ENCODE measurements around the gene CYP2C19. TPM values are rescaled to one million over a fixed set of nuclear protein-coding genes. Genes with fewer than 3 reads are reported as not detected.

Gene CYP2C19
- total RNA-seq, result not detected
- not detected for polyA plus RNA-seq

DNA sequence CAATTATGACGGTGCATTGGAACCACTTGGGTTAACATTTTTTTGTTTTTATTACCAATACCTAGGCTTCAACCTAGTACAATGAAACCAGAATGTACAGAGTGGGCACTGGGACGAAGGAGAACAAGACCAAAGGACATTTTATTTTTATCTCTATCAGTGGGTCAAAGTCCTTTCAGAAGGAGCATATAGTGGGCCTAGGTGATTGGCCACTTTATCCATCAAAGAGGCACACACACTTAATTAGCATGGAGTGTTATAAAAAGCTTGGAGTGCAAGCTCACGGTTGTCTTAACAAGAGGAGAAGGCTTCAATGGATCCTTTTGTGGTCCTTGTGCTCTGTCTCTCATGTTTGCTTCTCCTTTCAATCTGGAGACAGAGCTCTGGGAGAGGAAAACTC, at the start of gene CYP2C19:
CYP2C19 (plus strand) TSS at position 289 of the 400 bp plus-strand sequence; CDS start at position 314, 25 bp downstream.
- H3K4me3 ChIP-seq (ENCODE audit: low read depth, low read length), result no peak within 1 kb of the TSS
- no peaks in the 10 kb centered on the region for H3K4me1 Mint-ChIP-seq
- no peaks in the 10 kb centered on the region for H3K36me3 ChIP-seq (ENCODE audit: control insufficient read depth, insufficient read depth, low read length)
- no peak within 1 kb of the TSS for H3K27ac Mint-ChIP-seq
- no peaks in the 10 kb centered on the region for H3K27me3 Mint-ChIP-seq
- no peak within 1 kb of the TSS for H3K4me3 Mint-ChIP-seq
- H3K9me3 Mint-ChIP-seq, result peaks cover 0 to 5% (median 2%) of the 10 kb centered on the region in 7 donors
- H3K36me3 Mint-ChIP-seq, result no peaks in the 10 kb centered on the region
- no peak within 1 kb of the TSS for H3K27ac ChIP-seq (ENCODE audit: insufficient read depth, low read length, poor library complexity, severe bottlenecking)
- no peaks in the 10 kb centered on the region for H3K4me1 ChIP-seq (ENCODE audit: control insufficient read depth, insufficient read depth, low read length, poor library complexity, severe bottlenecking)
- H3K27me3 ChIP-seq (ENCODE audit: control insufficient read depth, insufficient read depth, low read length), result no peaks in the 10 kb centered on the region
- H3K9me3 ChIP-seq (ENCODE audit: control insufficient read depth in 2 of 2, low read length in 2 of 2), result no peaks in the 10 kb centered on the region
- DNase-seq (no peak), ATAC-seq (ENCODE audit: low read depth in 2 of 2) (no peak)

DNA sequence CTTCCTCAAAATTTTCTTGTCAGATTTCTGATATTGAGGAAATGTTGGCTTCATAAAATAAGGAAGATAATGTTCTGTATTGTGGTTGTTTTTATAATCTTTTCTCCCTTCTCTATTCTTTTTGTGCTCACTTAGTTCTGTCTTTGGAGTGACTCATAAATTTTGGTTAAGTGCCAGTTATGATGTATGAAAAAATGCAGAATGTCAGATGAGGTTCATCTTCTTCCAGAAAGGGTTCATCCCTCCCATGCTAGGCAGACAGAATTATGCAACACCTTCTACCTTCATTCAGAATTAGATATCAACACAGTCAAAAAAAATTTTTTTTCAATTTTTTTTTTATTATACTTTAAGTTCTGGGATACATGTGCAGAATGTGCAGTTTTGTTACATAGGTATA, 36.6 kb upstream of the CYP2C19 start:
- H3K4me1 ChIP-seq (ENCODE audit: control insufficient read depth, insufficient read depth, low read length, poor library complexity, severe bottlenecking), result no peaks in the 10 kb centered on the region
- H3K36me3 ChIP-seq (ENCODE audit: control insufficient read depth, insufficient read depth, low read length), result no peaks in the 10 kb centered on the region
- no peaks in the 10 kb centered on the region for H3K36me3 Mint-ChIP-seq
- no peak overlapping the region for H3K27ac Mint-ChIP-seq
- no peaks in the 10 kb centered on the region for H3K27me3 ChIP-seq (ENCODE audit: control insufficient read depth, insufficient read depth, low read length)
- H3K27ac ChIP-seq (ENCODE audit: insufficient read depth, low read length, poor library complexity, severe bottlenecking), result no peak overlapping the region
- H3K4me3 ChIP-seq (ENCODE audit: low read depth, low read length), result no peak overlapping the region
- no peaks in the 10 kb centered on the region for H3K27me3 Mint-ChIP-seq
- no peaks in the 10 kb centered on the region for H3K9me3 ChIP-seq (ENCODE audit: control insufficient read depth in 2 of 2, low read length in 2 of 2)
- no peak overlapping the region for H3K4me3 Mint-ChIP-seq
- peaks cover 0 to 3% (median 0%) of the 10 kb centered on the region in 7 donors for H3K9me3 Mint-ChIP-seq
- H3K4me1 Mint-ChIP-seq, result no peaks in the 10 kb centered on the region
- ATAC-seq (ENCODE audit: low read depth in 2 of 2) (no peak), DNase-seq (no peak)

DNA sequence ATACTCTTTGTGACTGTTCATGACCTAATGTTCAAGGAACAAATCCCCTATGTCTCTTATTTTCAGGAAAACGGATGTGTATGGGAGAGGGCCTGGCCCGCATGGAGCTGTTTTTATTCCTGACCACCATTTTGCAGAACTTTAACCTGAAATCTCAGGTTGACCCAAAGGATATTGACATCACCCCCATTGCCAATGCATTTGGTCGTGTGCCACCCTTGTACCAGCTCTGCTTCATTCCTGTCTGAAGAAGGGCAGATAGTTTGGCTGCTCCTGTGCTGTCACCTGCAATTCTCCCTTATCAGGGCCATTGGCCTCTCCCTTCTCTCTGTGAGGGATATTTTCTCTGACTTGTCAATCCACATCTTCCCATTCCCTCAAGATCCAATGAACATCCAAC, 27.3 kb upstream of the CYP2C19 start:
- Histone ChIP-seq H3K27me3 (ENCODE audit: control insufficient read depth, insufficient read depth, low read length) (no peaks in the 10 kb centered on the region), H3K4me3 (ENCODE audit: low read depth, low read length) (no peak overlapping the region), H3K27ac (ENCODE audit: insufficient read depth, low read length, poor library complexity, severe bottlenecking) (no peak overlapping the region), H3K36me3 (ENCODE audit: control insufficient read depth, insufficient read depth, low read length) (no peaks in the 10 kb centered on the region), H3K9me3 (ENCODE audit: control insufficient read depth in 2 of 2, low read length in 2 of 2) (no peaks in the 10 kb centered on the region), H3K4me1 (ENCODE audit: control insufficient read depth, insufficient read depth, low read length, poor library complexity, severe bottlenecking) (no peaks in the 10 kb centered on the region)
- DNase-seq (no peak), ATAC-seq (ENCODE audit: low read depth in 2 of 2) (no peak)
- H3K27ac Mint-ChIP-seq, result no peak overlapping the region
- H3K9me3 Mint-ChIP-seq, result peaks cover 0 to 10% (median 3%) of the 10 kb centered on the region in 7 donors
- H3K4me1 Mint-ChIP-seq, result no peaks in the 10 kb centered on the region
- no peaks in the 10 kb centered on the region for H3K36me3 Mint-ChIP-seq
- H3K27me3 Mint-ChIP-seq, result no peaks in the 10 kb centered on the region
- no peak overlapping the region for H3K4me3 Mint-ChIP-seq

DNA sequence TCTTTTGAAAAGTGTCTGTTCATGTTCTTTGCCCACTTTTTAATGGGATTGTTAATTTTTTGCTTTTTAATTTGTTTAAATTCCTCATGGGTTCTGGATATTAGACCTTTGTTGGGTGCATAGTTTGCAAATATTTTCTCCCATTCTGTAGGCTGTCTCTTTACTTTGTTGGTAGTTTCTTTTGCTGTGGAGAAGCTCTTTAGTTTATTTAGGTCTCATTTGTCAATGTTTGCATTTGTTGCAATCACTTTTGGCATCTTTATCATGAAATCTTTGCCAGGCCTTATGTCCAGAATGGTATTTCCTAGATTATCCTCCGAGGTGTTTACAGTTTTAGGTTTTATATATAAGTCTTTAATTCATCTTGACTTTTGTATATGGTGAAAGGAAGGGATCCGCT, 23.9 kb upstream of the CYP2C19 start:
- Mint-ChIP-seq H3K9me3 (peaks cover 2 to 19% (median 6%) of the 10 kb centered on the region in 7 donors), H3K4me3 (no peak overlapping the region), H3K36me3 (no peaks in the 10 kb centered on the region), H3K4me1 (no peaks in the 10 kb centered on the region), H3K27ac (no peak overlapping the region), H3K27me3 (no peaks in the 10 kb centered on the region)
- no peak overlapping the region for H3K4me3 ChIP-seq (ENCODE audit: low read depth, low read length)
- no peak for ATAC-seq (ENCODE audit: low read depth in 2 of 2)
- no peak for DNase-seq
- H3K36me3 ChIP-seq (ENCODE audit: control insufficient read depth, insufficient read depth, low read length), result no peaks in the 10 kb centered on the region
- no peaks in the 10 kb centered on the region for H3K9me3 ChIP-seq (ENCODE audit: control insufficient read depth in 2 of 2, low read length in 2 of 2)
- no peaks in the 10 kb centered on the region for H3K4me1 ChIP-seq (ENCODE audit: control insufficient read depth, insufficient read depth, low read length, poor library complexity, severe bottlenecking)
- H3K27me3 ChIP-seq (ENCODE audit: control insufficient read depth, insufficient read depth, low read length), result no peaks in the 10 kb centered on the region
- H3K27ac ChIP-seq (ENCODE audit: insufficient read depth, low read length, poor library complexity, severe bottlenecking), result no peak overlapping the region

DNA sequence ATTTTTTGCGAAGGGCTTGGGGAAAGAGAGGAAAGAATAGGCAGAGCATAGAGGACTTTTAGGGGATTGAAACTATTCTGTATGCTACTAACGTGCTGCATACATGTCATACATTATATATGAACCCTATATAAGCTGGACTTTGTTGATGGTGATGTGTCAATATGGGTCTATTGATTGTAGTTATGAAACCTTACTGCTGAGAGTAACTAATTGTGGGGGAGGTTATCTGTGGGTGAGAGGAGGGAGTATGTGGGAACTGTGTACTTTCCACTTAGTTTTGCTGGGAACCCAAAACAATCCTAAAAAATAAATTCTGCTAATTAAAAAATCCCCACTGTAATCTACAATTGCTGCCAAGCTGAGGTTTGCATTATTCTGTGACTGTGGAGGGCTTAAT, 15.3 kb upstream of the CYP2C19 start:
- no peak overlapping the region for H3K27ac ChIP-seq (ENCODE audit: insufficient read depth, low read length, poor library complexity, severe bottlenecking)
- no peaks in the 10 kb centered on the region for H3K36me3 ChIP-seq (ENCODE audit: control insufficient read depth, insufficient read depth, low read length)
- Mint-ChIP-seq H3K36me3 (no peaks in the 10 kb centered on the region), H3K27ac (peak overlapping the region in 1 of 3 donors; percentile 12), H3K4me3 (no peak overlapping the region), H3K27me3 (no peaks in the 10 kb centered on the region), H3K4me1 (no peaks in the 10 kb centered on the region), H3K9me3 (peaks cover 3 to 29% (median 8%) of the 10 kb centered on the region in 7 donors)
- no peak overlapping the region for H3K4me3 ChIP-seq (ENCODE audit: low read depth, low read length)
- ATAC-seq (ENCODE audit: low read depth in 2 of 2), result no peak
- H3K9me3 ChIP-seq (ENCODE audit: control insufficient read depth in 2 of 2, low read length in 2 of 2), result no peaks in the 10 kb centered on the region
- DNase-seq, result no peak
- no peaks in the 10 kb centered on the region for H3K4me1 ChIP-seq (ENCODE audit: control insufficient read depth, insufficient read depth, low read length, poor library complexity, severe bottlenecking)
- no peaks in the 10 kb centered on the region for H3K27me3 ChIP-seq (ENCODE audit: control insufficient read depth, insufficient read depth, low read length)

DNA sequence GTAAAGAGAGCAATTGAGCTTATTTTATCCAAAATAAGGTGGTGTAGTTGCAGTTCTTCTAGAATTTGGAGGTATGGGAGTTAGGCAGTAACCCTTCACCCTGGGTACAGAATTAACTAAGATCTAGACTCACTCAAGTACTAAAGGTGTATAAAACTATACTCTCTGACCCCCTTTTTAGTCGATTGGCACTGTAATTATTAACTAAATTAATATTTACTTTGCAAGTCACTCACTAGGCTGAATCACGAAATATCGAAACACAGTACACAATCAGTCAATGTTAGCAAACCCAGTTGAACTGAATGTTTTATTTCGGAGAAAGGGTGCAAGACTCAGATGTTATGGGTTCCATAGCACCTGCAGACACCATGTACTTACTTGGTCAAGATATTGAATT, 14.6 kb upstream of the CYP2C19 start:
- H3K4me3 ChIP-seq (ENCODE audit: low read depth, low read length), result no peak overlapping the region
- no peaks in the 10 kb centered on the region for H3K9me3 ChIP-seq (ENCODE audit: control insufficient read depth in 2 of 2, low read length in 2 of 2)
- no peaks in the 10 kb centered on the region for H3K27me3 ChIP-seq (ENCODE audit: control insufficient read depth, insufficient read depth, low read length)
- no peaks in the 10 kb centered on the region for H3K36me3 ChIP-seq (ENCODE audit: control insufficient read depth, insufficient read depth, low read length)
- no peaks in the 10 kb centered on the region for H3K4me1 ChIP-seq (ENCODE audit: control insufficient read depth, insufficient read depth, low read length, poor library complexity, severe bottlenecking)
- DNase-seq, result no peak
- no peak overlapping the region for H3K4me3 Mint-ChIP-seq
- no peaks in the 10 kb centered on the region for H3K36me3 Mint-ChIP-seq
- H3K27me3 Mint-ChIP-seq, result no peaks in the 10 kb centered on the region
- H3K27ac Mint-ChIP-seq, result no peak overlapping the region
- peaks cover 3 to 23% (median 6%) of the 10 kb centered on the region in 7 donors for H3K9me3 Mint-ChIP-seq
- no peak for ATAC-seq (ENCODE audit: low read depth in 2 of 2)
- no peaks in the 10 kb centered on the region for H3K4me1 Mint-ChIP-seq
- no peak overlapping the region for H3K27ac ChIP-seq (ENCODE audit: insufficient read depth, low read length, poor library complexity, severe bottlenecking)

DNA sequence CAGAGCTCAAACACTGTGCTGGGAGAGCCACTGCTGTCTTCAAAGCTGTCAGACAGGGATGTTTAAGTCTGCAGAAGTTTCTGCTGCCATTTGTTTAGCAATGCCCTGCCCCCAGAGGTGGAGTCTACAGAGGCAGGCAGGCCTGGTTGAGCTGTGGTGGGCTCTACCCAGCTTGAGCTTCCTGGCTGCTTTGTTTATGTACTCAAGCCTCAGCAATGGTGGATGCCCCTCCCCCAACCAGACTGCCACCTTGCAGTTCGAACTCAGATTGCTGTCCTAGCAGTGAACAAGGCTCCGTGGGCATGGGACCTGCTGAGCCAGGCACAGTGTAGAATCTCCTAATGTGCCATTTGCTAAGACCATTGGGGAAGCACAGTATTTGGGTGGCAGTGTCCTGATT, 4.6 kb upstream of the CYP2C19 start:
- DNase-seq, result no peak
- peaks cover 0 to 6% (median 2%) of the 10 kb centered on the region in 7 donors for H3K9me3 Mint-ChIP-seq
- Histone ChIP-seq H3K4me1 (ENCODE audit: control insufficient read depth, insufficient read depth, low read length, poor library complexity, severe bottlenecking) (no peaks in the 10 kb centered on the region), H3K27me3 (ENCODE audit: control insufficient read depth, insufficient read depth, low read length) (no peaks in the 10 kb centered on the region), H3K36me3 (ENCODE audit: control insufficient read depth, insufficient read depth, low read length) (no peaks in the 10 kb centered on the region), H3K4me3 (ENCODE audit: low read depth, low read length) (no peak overlapping the region), H3K9me3 (ENCODE audit: control insufficient read depth in 2 of 2, low read length in 2 of 2) (no peaks in the 10 kb centered on the region), H3K27ac (ENCODE audit: insufficient read depth, low read length, poor library complexity, severe bottlenecking) (no peak overlapping the region)
- H3K36me3 Mint-ChIP-seq, result no peaks in the 10 kb centered on the region
- H3K27me3 Mint-ChIP-seq, result no peaks in the 10 kb centered on the region
- no peak for ATAC-seq (ENCODE audit: low read depth in 2 of 2)
- no peaks in the 10 kb centered on the region for H3K4me1 Mint-ChIP-seq
- H3K4me3 Mint-ChIP-seq, result no peak overlapping the region
- no peak overlapping the region for H3K27ac Mint-ChIP-seq

DNA sequence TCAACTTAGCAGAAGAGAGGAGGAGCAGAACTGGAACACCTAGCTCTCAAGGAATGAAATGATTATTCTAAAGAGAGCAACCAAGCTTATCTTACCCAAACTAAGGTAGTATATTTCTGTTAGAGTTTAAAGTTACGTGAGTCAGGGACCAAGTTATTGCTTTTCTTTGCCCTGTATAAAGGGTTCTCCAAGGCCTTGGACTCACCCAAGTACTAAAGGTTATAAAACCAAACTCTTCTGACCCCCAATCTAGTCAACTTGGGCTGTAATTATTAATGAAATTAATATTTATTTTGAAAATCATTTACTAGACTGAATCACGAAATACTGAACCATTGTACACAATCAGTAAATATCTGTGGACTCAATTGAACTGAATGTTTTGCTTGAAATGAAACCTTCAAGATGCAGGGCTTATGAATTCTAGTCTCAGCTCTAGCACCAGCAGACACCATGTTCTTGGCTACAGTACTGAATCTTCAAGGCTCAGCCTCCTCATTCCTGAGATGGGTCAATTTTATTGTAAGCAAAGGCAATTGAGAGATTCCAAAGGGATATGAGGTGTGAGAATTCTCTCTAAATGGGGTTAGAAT, 1.8 kb upstream of the CYP2C19 start:
- no peaks in the 10 kb centered on the region for H3K27me3 ChIP-seq (ENCODE audit: control insufficient read depth, insufficient read depth, low read length)
- H3K4me3 ChIP-seq (ENCODE audit: low read depth, low read length), result no peak overlapping the region
- H3K27ac ChIP-seq (ENCODE audit: insufficient read depth, low read length, poor library complexity, severe bottlenecking), result no peak overlapping the region
- H3K27me3 Mint-ChIP-seq, result no peaks in the 10 kb centered on the region
- no peaks in the 10 kb centered on the region for H3K9me3 ChIP-seq (ENCODE audit: control insufficient read depth in 2 of 2, low read length in 2 of 2)
- no peak for DNase-seq
- peaks cover 0 to 9% (median 3%) of the 10 kb centered on the region in 7 donors for H3K9me3 Mint-ChIP-seq
- no peaks in the 10 kb centered on the region for H3K4me1 ChIP-seq (ENCODE audit: control insufficient read depth, insufficient read depth, low read length, poor library complexity, severe bottlenecking)
- no peak overlapping the region for H3K4me3 Mint-ChIP-seq
- no peaks in the 10 kb centered on the region for H3K4me1 Mint-ChIP-seq
- no peak for ATAC-seq (ENCODE audit: low read depth in 2 of 2)
- no peaks in the 10 kb centered on the region for H3K36me3 ChIP-seq (ENCODE audit: control insufficient read depth, insufficient read depth, low read length)
- no peaks in the 10 kb centered on the region for H3K36me3 Mint-ChIP-seq
- no peak overlapping the region for H3K27ac Mint-ChIP-seq
